Measurements from ENCODE around the gene GHRH. TPM values are rescaled to one million over a fixed set of nuclear protein-coding genes. Genes with fewer than 3 reads are reported as not detected.

The GHRH gene, protein sequence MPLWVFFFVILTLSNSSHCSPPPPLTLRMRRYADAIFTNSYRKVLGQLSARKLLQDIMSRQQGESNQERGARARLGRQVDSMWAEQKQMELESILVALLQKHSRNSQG
- polyA plus RNA-seq (2012; ENCODE audit: insufficient read depth, insufficient read length) = not detected

- no peak for DNase-seq (ENCODE audit: low read depth, low spot score)
Observed at GRCh38 chr20:37261714-37262113, at the start of gene GHRH. TSS of gene GHRH (minus strand) at chr20:37261814. CDS start at chr20:37256889, 4,925 bp downstream.

GRCh38 chr20:37310951-37311350 lies 49.3 kb upstream of the GHRH start:
- no peak overlapping the region for H3K4me3 ChIP-seq (ENCODE audit: low read length)
- no peak for DNase-seq (ENCODE audit: low read depth, low spot score)

More at GRCh38 chr20:37261714-37262113, at the start of gene GHRH:
- no peak within 1 kb of the TSS for H3K4me3 ChIP-seq (ENCODE audit: low read length)

DNA sequence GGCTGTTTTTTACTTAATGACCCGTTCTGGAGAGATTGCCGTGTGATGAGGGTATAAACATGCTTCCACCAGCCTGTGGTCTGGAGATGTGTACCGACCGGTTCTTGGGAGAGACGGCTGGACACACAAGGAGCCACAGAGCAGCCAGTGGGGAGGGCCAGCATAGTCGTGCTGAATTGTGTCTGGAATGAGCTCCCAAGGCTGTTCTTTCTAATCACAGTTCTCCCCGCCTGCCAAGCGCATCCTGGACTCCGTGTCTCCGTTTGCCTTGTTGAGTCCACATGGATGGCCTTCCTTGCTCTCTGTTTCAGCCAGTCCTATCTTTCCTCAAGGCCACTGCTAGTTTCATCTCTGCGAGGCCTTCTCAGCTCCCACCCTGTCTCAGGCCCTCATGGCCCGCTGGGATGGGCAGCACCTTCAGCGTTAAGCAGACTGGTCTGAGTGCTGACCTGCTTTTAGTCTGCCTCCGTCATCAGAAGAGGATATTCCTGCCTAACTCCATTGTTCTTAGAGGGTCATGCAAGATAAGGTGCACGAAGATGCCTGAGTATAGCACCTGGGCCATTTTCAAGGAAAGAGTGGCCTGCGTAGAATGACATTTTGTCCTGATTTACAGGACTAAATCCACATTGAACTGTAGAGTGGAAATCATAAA lies 48.4 kb upstream of the GHRH start:
- no peak overlapping the region for H3K4me3 ChIP-seq (ENCODE audit: low read length)
- DNase-seq (ENCODE audit: low read depth, low spot score) = no peak

DNA sequence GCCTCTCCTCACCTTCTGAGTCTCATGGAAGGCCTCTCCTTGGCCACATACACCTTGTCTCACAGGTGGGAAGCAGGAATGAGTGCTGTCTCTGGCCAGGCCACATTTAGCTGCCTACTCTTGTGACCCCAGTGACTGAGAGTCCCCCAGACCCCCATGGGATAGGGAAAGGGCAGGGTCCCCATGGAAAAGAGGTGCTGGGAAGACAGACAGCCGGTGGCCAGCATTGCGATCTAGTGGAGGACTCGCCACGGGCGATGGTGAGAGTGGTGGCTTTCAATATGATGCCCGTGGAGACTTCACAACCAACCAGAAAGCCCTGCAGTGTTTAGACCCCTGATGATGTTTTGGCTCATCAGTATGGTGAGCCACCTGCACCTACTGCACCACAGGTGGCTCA lies 47.7 kb upstream of the GHRH start:
- no peak overlapping the region for H3K4me3 ChIP-seq (ENCODE audit: low read length)
- DNase-seq (ENCODE audit: low read depth, low spot score) = no peak

- no peak overlapping the region for H3K4me3 ChIP-seq (ENCODE audit: low read length)
- DNase-seq (ENCODE audit: low read depth, low spot score) = no peak
Observed at GRCh38 chr20:37308086-37309050, 46.8 kb upstream of the GHRH start.

DNA sequence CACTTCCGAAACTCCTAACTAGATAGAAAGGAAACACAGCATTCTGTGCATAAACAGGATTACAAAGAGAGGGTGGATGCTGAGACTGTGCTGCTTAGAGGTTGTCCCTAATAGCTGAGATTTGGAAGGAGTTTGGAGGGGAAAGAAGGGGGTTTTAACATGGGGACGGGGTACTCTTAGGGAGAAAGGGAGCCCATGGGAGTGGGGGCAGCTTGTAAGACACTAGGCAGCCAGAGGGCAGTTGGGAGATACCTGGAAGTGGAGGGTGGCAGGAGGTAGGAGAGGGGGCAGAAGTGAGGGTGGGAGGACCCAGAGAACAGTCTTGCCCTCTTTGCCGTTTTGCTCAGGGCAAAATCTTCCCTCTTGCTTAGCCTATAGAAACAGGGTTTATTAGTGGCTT lies 44.2 kb upstream of the GHRH start:
- H3K4me3 ChIP-seq (ENCODE audit: low read length) = no peak overlapping the region

GRCh38 chr20:37305079-37305478 lies 43.5 kb upstream of the GHRH start:
- no peak overlapping the region for H3K4me3 ChIP-seq (ENCODE audit: low read length)
- DNase-seq (ENCODE audit: low read depth, low spot score) = no peak

More for the DNA sequence above, 44.2 kb upstream of the GHRH start:
- no peak for DNase-seq (ENCODE audit: low read depth, low spot score)

DNA sequence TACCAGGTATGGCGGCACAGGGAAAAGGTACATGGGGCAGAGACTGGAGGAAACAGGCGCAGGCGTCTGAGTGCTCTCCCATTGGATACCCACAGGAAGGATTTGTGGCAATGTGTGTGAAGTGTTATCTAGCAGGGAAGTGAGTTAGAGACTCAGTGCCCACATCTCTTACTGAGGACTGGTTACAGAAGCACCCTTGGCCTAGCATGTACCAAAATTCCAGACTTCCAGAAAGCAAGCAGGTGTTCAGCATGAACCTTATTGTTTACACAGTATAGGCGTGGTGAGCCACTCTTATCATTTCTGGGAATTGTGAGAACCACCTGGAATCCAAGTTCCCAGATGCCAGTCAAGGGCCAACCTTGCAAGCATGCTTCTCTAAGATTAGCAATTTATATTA lies 42.0 kb upstream of the GHRH start:
- no peak for DNase-seq (ENCODE audit: low read depth, low spot score)

GRCh38 chr20:37302981-37303380 lies 41.4 kb upstream of the GHRH start:
- H3K4me3 ChIP-seq (ENCODE audit: low read length) = no peak overlapping the region
- no peak for DNase-seq (ENCODE audit: low read depth, low spot score)

More for the DNA sequence above, 42.0 kb upstream of the GHRH start:
- H3K4me3 ChIP-seq (ENCODE audit: low read length) = no peak overlapping the region

DNA sequence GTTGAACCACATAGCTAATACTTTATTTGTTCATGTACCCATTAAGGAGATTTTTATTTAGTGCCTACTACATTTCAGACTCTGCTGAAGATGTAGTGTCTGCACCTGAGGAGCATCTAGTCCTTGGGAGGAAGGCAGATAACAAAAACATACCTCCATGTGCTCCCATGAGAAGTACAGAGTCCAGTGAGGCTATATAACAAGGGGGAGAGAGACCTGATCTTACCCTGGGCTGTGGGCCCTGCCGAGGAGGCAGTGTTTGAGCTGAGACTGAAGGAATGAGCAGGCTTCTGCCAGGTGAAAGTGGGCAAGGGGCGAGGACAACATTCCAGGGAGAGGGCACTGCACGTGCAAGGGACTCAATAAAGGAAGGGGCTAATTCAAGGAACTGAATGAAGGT lies 39.9 kb upstream of the GHRH start:
- DNase-seq (ENCODE audit: low read depth, low spot score) = no peak
- H3K4me3 ChIP-seq (ENCODE audit: low read length) = no peak overlapping the region

GRCh38 chr20:37301120-37301519 lies 39.5 kb upstream of the GHRH start:
- no peak for DNase-seq (ENCODE audit: low read depth, low spot score)
- H3K4me3 ChIP-seq (ENCODE audit: low read length) = no peak overlapping the region

GRCh38 chr20:37299718-37300528 lies 38.3 kb upstream of the GHRH start:
- DNase-seq (ENCODE audit: low read depth, low spot score) = no peak
- no peak overlapping the region for H3K4me3 ChIP-seq (ENCODE audit: low read length)

- H3K4me3 ChIP-seq (ENCODE audit: low read length) = no peak overlapping the region
- no peak for DNase-seq (ENCODE audit: low read depth, low spot score)
Observed at GRCh38 chr20:37298190-37298939, 36.8 kb upstream of the GHRH start.

- DNase-seq (ENCODE audit: low read depth, low spot score) = no peak
- H3K4me3 ChIP-seq (ENCODE audit: low read length) = no peak overlapping the region
Observed at GRCh38 chr20:37297066-37297736, 35.6 kb upstream of the GHRH start.

- H3K4me3 ChIP-seq (ENCODE audit: low read length) = no peak overlapping the region
Observed at GRCh38 chr20:37296371-37296770, 34.8 kb upstream of the GHRH start.

GRCh38 chr20:37295595-37295994 lies 34.0 kb upstream of the GHRH start:
- DNase-seq (ENCODE audit: low read depth, low spot score) = no peak
- H3K4me3 ChIP-seq (ENCODE audit: low read length) = no peak overlapping the region

More at GRCh38 chr20:37296371-37296770, 34.8 kb upstream of the GHRH start:
- DNase-seq (ENCODE audit: low read depth, low spot score) = no peak

- no peak for DNase-seq (ENCODE audit: low read depth, low spot score)
- no peak overlapping the region for H3K4me3 ChIP-seq (ENCODE audit: low read length)
Observed at GRCh38 chr20:37295001-37295400, 33.4 kb upstream of the GHRH start.
